K562 (cell line): ENCODE results near the gene TTN.

Experiments used
- NCOA1 ChIP-seq: fragments of 450-650 bp; IDR thresholded peaks from 2 replicates; pipeline ENCODE4 v1.6.1; 2016; ENCODE audit warnings: low read depth
- UBTF ChIP-seq, 2 experiments: IDR thresholded peaks; 2 replicates each; pipeline ENCODE4 v1.6.1; 2012; ENCODE audit warnings: improper control_type of control experiment in 2 of 2, low read depth in 2 of 2, low read length in 2 of 2, borderline replicate concordance in 1 of 2

- TF ChIP-seq NCOA1 = no peak
- TF ChIP-seq UBTF (IDR thresholded peaks at IDR 0.05; ENCODE audit: borderline replicate concordance in 1 of 2, low read depth in 2 of 2, low read length in 2 of 2) = no peak
Measured at GRCh38 chr2:178542161-178542560, 265.1 kb downstream of the TTN start.
